ENCODE data around the gene CBLC. TPM values are rescaled to one million over a fixed set of nuclear protein-coding genes. Genes with fewer than 3 reads are reported as not detected.

Gene CBLC
- polyA plus RNA-seq, 1 donor = not detected

- DNase-seq (ENCODE audit: low read depth) = no peak
Observed at GRCh38 chr19:44799627-44800346, 22.1 kb downstream of the CBLC start.

GRCh38 chr19:44800461-44800860 lies 22.8 kb downstream of the CBLC start:
- DNase-seq (ENCODE audit: low read depth) = no peak

- no peak for DNase-seq (ENCODE audit: low read depth)
Observed at GRCh38 chr19:44803442-44804428, 26.0 kb downstream of the CBLC start.

- DNase-seq (ENCODE audit: low read depth) = no peak
Observed at GRCh38 chr19:44806291-44806690, 28.6 kb downstream of the CBLC start.

- no peak for DNase-seq (ENCODE audit: low read depth)
Observed at GRCh38 chr19:44807162-44807561, 29.5 kb downstream of the CBLC start.

GRCh38 chr19:44807652-44808462 lies 30.2 kb downstream of the CBLC start:
- no peak for DNase-seq (ENCODE audit: low read depth)

- no peak for DNase-seq (ENCODE audit: low read depth)
Observed at GRCh38 chr19:44808463-44809371, 31.0 kb downstream of the CBLC start, which contains the start of gene BCAM. TSS of gene BCAM (plus strand) at chr19:44809103. CDS start at chr19:44809125, 22 bp downstream.

GRCh38 chr19:44809577-44810233 lies 32.0 kb downstream of the CBLC start:
- DNase-seq (ENCODE audit: low read depth) = no peak

- no peak for DNase-seq (ENCODE audit: low read depth)
Observed at GRCh38 chr19:44810234-44811121, 32.8 kb downstream of the CBLC start.

- DNase-seq (ENCODE audit: low read depth) = no peak
Observed at GRCh38 chr19:44811122-44811419, 33.4 kb downstream of the CBLC start.

GRCh38 chr19:44812142-44812718 lies 34.5 kb downstream of the CBLC start:
- DNase-seq (ENCODE audit: low read depth) = no peak

GRCh38 chr19:44813070-44813840 lies 35.6 kb downstream of the CBLC start:
- no peak for DNase-seq (ENCODE audit: low read depth)

- DNase-seq (ENCODE audit: low read depth) = no peak
Observed at GRCh38 chr19:44813841-44814470, 36.3 kb downstream of the CBLC start.

GRCh38 chr19:44814517-44814916 lies 36.8 kb downstream of the CBLC start:
- DNase-seq (ENCODE audit: low read depth) = no peak

GRCh38 chr19:44816301-44816700 lies 38.6 kb downstream of the CBLC start:
- DNase-seq (ENCODE audit: low read depth) = no peak

- no peak for DNase-seq (ENCODE audit: low read depth)
Observed at GRCh38 chr19:44817725-44818465, 40.2 kb downstream of the CBLC start.

- no peak for DNase-seq (ENCODE audit: low read depth)
Observed at GRCh38 chr19:44818466-44819031, 40.9 kb downstream of the CBLC start.
